Muscle layer of colon (tissue), 2 donors: Measurements from ENCODE around the gene TYW1.
"Not testable (repeated sequence)": the region's sequence is repeated elsewhere in the genome, so short reads cannot be mapped to it uniquely, and the experiment has no call there.

Experiments used
- H3K27ac ChIP-seq: one replicate; pipeline ENCODE4 v1.7.0; 2013; ENCODE audit warnings: low read depth, mild to moderate bottlenecking, low read length, moderate library complexity
- H3K27me3 ChIP-seq, 2 donors: one replicate each; pipeline ENCODE4 v1.7.0; 2013; ENCODE audit warnings: low read length in 2 of 2, mild to moderate bottlenecking in 2 of 2; ENCODE audit not compliant: insufficient read depth in 2 of 2, control insufficient read depth in 1 of 2
- H3K36me3 ChIP-seq: one replicate; pipeline ENCODE4 v1.7.0; 2013; ENCODE audit warnings: mild to moderate bottlenecking, low read length; ENCODE audit not compliant: insufficient read depth
- H3K4me1 ChIP-seq: one replicate; pipeline ENCODE4 v1.7.0; 2013; ENCODE audit warnings: mild to moderate bottlenecking, low read length; ENCODE audit not compliant: insufficient read depth
- H3K4me3 ChIP-seq, 2 donors: one replicate each; pipeline ENCODE4 v1.7.0; 2013; ENCODE audit warnings: low read length in 2 of 2, low read depth in 1 of 2, mild to moderate bottlenecking in 1 of 2, moderate library complexity in 1 of 2
- H3K9ac ChIP-seq: one replicate; pipeline ENCODE4 v1.7.0; 2013; ENCODE audit warnings: low read length
- H3K9me3 ChIP-seq: one replicate; pipeline ENCODE4 v1.7.0; 2013; ENCODE audit warnings: mild to moderate bottlenecking, low read length
- donor health status: abdominal sarcoma.
- donor health status: Adenocarcinoma of cecum.

The TYW1 gene

DNA sequence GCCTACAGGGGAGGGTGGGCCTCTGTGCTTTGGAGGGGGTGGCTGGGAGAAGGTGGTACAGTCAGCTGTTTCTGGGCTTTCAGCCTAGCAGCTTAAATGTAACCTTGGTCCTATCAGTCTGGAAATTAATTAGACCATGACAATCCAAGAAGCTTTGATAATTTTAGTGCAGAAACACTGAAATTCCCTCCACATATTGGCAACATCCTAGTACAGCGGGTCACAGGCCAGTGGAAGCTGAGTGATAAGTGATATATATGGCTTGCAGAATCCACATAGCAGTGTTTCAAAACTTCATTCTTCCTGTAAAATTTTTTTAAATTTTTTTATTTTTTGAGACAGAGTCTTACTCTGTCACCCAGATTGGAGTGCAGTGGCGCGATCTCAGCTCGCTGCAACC, 212.6 kb downstream of the TYW1 start:
- no peak overlapping the region for H3K4me3 ChIP-seq
- H3K9ac ChIP-seq = no peak overlapping the region
- no peaks in the 10 kb centered on the region for H3K27me3 ChIP-seq
- H3K4me1 ChIP-seq = no peaks in the 10 kb centered on the region
- no peak overlapping the region for H3K27ac ChIP-seq
- H3K36me3 ChIP-seq = no peaks in the 10 kb centered on the region
- no peaks in the 10 kb centered on the region for H3K9me3 ChIP-seq

DNA sequence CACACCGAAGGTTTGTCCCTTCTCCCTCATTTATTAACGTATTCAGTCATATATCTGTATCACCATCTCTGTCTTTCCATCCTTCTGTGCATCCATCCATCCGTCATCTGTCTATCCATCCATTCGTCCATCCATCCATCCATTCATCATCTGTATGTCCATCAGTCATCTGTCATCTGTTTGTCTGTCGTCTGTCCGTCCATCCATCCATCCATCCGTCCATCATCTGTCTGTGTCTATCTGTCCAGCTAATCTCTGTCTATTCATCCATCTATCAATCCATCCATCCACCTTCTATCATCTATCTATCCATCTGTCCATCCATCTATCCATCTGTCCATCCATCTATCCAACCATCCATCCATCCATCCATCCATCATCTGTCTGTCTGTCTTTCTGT, 213.9 kb downstream of the TYW1 start:
- H3K4me1 ChIP-seq = no peaks in the 10 kb centered on the region
- H3K36me3 ChIP-seq = no peaks in the 10 kb centered on the region
- no peak overlapping the region for H3K9ac ChIP-seq
- no peak overlapping the region for H3K4me3 ChIP-seq
- H3K9me3 ChIP-seq = no peaks in the 10 kb centered on the region
- no peaks in the 10 kb centered on the region for H3K27me3 ChIP-seq
- H3K27ac ChIP-seq = no peak overlapping the region

DNA sequence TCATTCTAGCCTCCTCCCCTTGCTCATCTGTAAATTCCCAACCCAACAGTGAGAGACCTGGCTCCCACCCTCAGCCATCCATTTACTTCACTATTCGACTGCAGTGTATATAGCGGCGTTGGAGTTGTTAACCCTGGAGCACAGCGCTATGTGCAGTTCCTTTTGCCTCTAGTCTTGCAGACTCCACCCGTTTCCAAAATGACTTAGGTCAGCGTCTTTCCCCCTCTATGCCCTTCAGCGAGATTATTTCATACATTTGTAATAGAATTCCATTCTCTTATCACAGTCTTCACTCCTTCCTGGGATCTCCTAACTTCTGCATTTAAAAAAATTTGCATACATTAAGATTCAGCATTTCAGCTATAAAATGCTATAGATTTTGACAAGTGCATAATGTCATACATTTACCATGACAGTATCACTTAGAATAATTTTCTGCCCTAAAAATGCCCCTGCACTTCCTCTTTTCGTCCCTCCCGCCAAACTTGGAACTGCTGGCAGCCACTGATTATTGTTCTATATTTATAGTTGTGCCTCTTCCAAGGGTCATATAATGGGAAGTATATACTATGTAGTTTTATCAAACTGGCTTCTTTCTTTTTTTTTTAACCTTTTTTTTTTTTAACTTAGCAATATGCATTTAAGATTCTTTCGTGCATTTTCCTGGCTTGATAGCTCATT, 215.2 kb downstream of the TYW1 start:
- H3K27ac ChIP-seq, H3K4me1 ChIP-seq, H3K4me3 ChIP-seq, H3K9ac ChIP-seq, H3K36me3 ChIP-seq, H3K27me3 ChIP-seq, H3K9me3 ChIP-seq: not testable (repeated sequence)

DNA sequence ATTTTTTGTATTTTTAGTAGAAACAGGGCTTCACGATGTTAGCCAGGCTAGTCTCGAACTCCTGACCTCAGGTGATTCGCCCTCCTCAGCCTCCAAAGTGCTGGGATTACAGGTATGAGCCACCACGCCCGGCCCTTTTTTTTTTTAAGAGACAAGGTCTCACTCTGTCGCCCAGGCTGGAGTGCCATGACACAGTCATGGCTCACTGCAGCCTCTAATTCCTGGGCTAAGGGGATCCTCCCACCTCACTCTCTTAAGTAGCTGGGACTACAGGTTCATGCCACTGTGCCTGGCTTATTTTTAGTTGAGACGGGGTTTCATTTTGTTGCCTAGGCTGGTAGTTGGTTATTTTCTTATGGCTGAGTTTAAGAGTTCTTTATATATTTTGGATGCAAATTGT, 216.4 kb downstream of the TYW1 start:
- H3K9ac ChIP-seq, H3K27ac ChIP-seq, H3K9me3 ChIP-seq, H3K27me3 ChIP-seq, H3K4me1 ChIP-seq, H3K36me3 ChIP-seq, H3K4me3 ChIP-seq: not testable (repeated sequence)

DNA sequence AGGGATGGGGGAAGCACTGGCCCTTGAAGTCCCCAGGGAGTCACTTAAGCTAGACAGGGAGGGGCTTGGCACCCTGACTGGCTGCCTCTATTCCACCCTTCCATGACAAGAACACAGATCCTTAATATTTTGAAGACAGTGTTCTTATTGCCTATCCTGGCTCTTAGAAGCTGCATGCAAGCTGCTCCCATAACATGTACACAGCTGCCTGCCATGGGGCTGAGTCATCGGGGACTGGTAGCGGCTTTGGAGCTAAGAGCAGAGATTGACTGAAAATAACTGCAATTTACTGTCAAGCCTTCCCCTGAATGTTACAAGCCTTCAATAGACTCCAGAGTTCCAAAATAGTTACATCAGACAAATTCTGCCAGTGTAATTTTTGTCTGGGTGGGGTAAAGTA, 226.9 kb downstream of the TYW1 start:
- H3K36me3 ChIP-seq, H3K9me3 ChIP-seq, H3K4me3 ChIP-seq, H3K9ac ChIP-seq, H3K27me3 ChIP-seq, H3K4me1 ChIP-seq, H3K27ac ChIP-seq: not testable (repeated sequence)

DNA sequence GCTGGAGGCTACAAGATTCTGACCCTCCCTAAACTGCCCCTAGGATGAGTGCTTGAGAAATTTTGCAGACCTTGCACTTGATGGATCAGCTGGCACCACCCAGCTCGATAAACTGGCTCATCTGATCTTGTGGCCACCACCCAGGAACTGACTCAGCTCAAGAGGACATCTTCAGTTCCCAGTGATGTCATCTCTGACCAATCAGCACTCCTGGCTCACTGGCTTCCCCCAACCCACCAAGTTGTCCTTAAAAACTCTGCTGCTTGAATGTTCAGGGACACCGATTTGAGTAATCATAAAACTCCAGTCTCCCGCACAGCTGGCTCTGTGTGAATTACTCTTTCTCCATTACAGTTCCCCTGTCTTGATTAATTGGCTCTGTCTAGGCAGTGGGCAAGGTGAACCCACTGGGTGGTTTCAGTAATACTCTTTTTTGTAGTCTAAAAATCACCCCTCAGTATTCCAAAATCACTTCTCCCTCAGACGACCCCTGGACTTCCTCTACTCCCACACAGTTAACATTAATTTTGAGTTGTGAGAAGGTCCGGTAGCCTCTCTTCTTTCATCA, 229.8 kb downstream of the TYW1 start:
- H3K9me3 ChIP-seq, H3K9ac ChIP-seq, H3K27me3 ChIP-seq, H3K27ac ChIP-seq, H3K36me3 ChIP-seq, H3K4me3 ChIP-seq, H3K4me1 ChIP-seq: not testable (repeated sequence)

DNA sequence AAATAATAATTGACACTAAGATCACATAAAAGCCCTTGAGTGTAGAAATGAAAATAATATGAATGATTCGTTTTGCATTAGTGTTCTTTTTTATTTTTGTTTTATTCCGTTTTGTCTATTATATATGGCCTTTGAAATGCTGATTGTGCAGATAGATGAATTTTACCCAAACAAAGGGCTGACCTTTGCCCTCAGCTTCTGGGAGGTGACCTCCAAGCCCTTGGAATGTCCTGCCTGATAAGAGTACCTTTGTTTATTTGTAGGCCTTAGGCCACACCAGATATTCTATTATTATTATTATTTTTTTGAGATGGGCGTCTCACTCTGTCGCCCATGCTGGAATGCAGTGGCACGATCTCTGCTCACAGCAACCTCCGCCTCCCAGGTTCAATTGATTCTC, 230.3 kb downstream of the TYW1 start:
- not testable (repeated sequence) for H3K36me3 ChIP-seq, H3K4me1 ChIP-seq, H3K27me3 ChIP-seq, H3K4me3 ChIP-seq, H3K9me3 ChIP-seq, H3K9ac ChIP-seq, H3K27ac ChIP-seq

DNA sequence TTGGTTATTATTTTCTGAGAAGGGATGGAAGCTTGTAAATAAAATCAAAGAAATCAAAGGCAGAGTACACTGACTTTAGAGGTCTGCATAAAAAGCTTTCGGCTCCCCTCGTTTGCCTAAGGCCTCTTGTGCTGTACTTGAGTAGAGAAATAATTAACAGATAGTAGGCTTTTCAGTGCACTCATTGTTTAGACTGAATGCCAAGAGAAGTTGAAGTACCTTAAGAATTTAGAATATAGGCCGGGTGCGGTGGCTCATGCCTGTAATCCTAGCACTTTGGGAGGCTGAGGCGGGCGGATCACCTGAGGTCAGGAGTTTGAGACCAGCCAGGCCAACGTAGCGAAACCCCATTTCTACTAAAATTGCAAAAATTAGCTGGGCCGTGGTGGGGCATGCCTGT, 232.4 kb downstream of the TYW1 start:
- H3K9me3 ChIP-seq, H3K9ac ChIP-seq, H3K36me3 ChIP-seq, H3K27me3 ChIP-seq, H3K4me1 ChIP-seq, H3K4me3 ChIP-seq, H3K27ac ChIP-seq: not testable (repeated sequence)

DNA sequence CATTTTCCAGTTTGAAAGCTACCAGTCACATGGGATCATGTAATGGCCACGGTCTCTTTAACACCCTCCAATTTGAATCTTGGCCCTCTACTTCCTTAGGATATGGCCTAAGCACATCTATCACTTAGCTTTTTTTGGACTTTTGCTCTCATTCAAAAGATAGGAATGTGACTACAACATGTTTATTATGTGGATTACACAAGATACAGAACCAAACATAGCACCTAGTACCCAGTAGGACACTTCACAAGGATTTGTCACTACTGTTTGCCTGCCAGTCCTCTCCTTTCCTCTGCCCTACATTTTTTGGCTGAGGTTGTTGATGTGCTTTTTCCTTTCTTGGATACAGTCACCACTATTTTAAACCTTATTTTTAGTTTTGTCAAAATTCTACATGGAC, 233.4 kb downstream of the TYW1 start:
- H3K27me3 ChIP-seq, H3K4me1 ChIP-seq, H3K4me3 ChIP-seq, H3K36me3 ChIP-seq, H3K9me3 ChIP-seq, H3K9ac ChIP-seq, H3K27ac ChIP-seq: not testable (repeated sequence)

DNA sequence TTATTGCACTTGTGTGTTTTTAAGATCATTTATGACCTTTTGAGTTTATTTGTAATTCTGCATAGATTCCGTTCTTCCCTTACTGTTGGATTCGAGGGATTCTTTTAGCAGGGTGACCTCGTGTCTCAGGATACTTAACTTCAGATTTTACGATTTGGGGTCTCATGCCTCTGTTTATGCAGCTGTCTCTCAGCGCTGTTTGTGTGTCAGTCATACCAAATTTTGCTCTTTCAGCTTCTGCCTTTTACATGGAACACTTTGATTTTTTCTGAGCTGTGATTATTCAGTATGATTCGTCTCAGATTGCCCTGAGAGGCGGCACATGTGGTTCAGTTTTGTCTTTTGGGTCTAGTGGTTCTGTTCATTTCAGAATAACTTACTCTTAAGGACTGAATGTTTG, 236.9 kb downstream of the TYW1 start:
- H3K9me3 ChIP-seq, H3K4me1 ChIP-seq, H3K9ac ChIP-seq, H3K27ac ChIP-seq, H3K36me3 ChIP-seq, H3K4me3 ChIP-seq, H3K27me3 ChIP-seq: not testable (repeated sequence)

DNA sequence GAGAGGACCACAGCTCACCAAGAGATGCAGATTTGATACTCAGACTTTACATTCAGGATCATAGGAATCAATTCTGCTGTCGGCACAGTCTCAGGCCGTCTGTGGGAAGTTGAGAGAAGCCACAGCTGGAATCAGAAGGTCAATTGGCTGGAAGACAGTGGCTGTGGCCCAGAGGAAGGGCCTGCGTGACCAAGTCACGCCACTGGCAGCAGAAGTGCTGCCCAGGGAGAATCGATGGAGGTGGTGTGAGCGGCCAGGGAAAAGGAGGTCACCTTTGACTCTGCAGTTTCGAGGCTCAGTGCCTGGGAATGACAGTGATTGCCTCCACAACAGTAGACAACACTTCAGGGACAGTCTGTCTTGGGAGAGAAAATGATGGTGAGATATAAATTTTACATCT, 239.6 kb downstream of the TYW1 start:
- H3K4me3 ChIP-seq, H3K27ac ChIP-seq, H3K36me3 ChIP-seq, H3K4me1 ChIP-seq, H3K27me3 ChIP-seq, H3K9me3 ChIP-seq, H3K9ac ChIP-seq: not testable (repeated sequence)

DNA sequence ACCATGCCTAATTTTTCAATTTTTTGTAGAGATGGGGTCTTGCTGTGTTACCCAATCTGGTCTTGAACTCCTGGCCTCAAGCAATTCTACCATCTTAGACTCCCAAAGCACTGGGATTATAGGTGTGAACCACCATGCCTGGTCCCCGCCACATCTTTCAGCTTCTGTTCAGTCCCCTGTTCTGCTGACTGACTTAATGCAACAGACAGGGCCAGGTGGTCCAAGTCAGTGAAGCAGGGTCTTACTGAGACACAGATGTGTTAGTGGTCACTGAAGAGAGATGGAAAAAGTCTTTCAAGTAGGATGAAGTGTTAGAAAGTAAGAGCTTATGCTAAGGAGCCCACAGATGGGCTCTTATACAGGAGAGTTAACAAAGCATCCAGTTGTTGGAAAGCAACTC, 246.2 kb downstream of the TYW1 start:
- not testable (repeated sequence) for H3K4me3 ChIP-seq, H3K9ac ChIP-seq, H3K36me3 ChIP-seq, H3K27ac ChIP-seq, H3K4me1 ChIP-seq, H3K9me3 ChIP-seq, H3K27me3 ChIP-seq
